NB4 (cell line): ENCODE data around the gene AMH.

Experiments used
- DNase-seq: peaks from one replicate; pipeline ENCODE4 v3.0.0; 2010; ENCODE audit warnings: low read depth
- H3K4me3 ChIP-seq: one replicate; pipeline ENCODE4 v1.5.1; 2011; ENCODE audit warnings: mild to moderate bottlenecking, low read depth, low read length, moderate library complexity
- CTCF ChIP-seq: IDR thresholded peaks from one replicate; pipeline ENCODE4 v1.5.1; 2012; ENCODE audit warnings: low read depth, low read length
- MAX ChIP-seq: IDR thresholded peaks from 2 replicates; pipeline ENCODE4 v1.6.1; 2011; ENCODE audit warnings: low read depth, low read length
- MYC ChIP-seq: IDR thresholded peaks from 2 replicates; pipeline ENCODE4 v1.6.1; 2011; ENCODE audit warnings: low read depth, low read length
- POLR2A ChIP-seq: IDR thresholded peaks from 2 replicates; pipeline ENCODE4 v1.6.1; 2011; ENCODE audit warnings: mild to moderate bottlenecking; ENCODE audit not compliant: insufficient read length; ENCODE audit errors: extremely low read depth

Gene AMH

GRCh38 chr19:2228157-2229030, 20.7 kb upstream of the AMH start:
- TF ChIP-seq POLR2A: no peak
- no peak for TF ChIP-seq CTCF
- TF ChIP-seq MAX: no peak
- no peak for TF ChIP-seq MYC
- DNase-seq: no peak
- no peak overlapping the region for H3K4me3 ChIP-seq

GRCh38 chr19:2229103-2230032, 19.8 kb upstream of the AMH start:
- TF ChIP-seq MYC (no peak), POLR2A (no peak), CTCF (no peak), MAX (no peak)
- DNase-seq: no peak
- no peak overlapping the region for H3K4me3 ChIP-seq

GRCh38 chr19:2230033-2230531, 19.0 kb upstream of the AMH start:
- DNase-seq: no peak
- TF ChIP-seq POLR2A: no peak
- TF ChIP-seq MYC: no peak
- TF ChIP-seq CTCF: no peak
- TF ChIP-seq MAX: no peak
- no peak overlapping the region for H3K4me3 ChIP-seq

GRCh38 chr19:2230807-2231533, 18.2 kb upstream of the AMH start:
- DNase-seq: no peak
- H3K4me3 ChIP-seq: no peak overlapping the region
- TF ChIP-seq POLR2A: no peak
- no peak for TF ChIP-seq CTCF
- TF ChIP-seq MAX: no peak
- TF ChIP-seq MYC: no peak

- TF ChIP-seq POLR2A: peak; percentile 8
- peak; percentile 23; the same call in 1 of the 2 replicates for TF ChIP-seq MYC
- no peak for TF ChIP-seq CTCF
- DNase-seq: peak; percentile 52
- no peak overlapping the region for H3K4me3 ChIP-seq
Measured at GRCh38 chr19:2231621-2232221, 17.4 kb upstream of the AMH start.
